Mammary epithelial cell (primary cell): ENCODE data around the gene PDCD2L.

ENCODE experiments used
- CTCF ChIP-seq, 2 donors: IDR thresholded peaks in 1 of 2; conservative IDR thresholded peaks in 1 of 2; 2 replicates each; pipeline ENCODE4 v1.5.1; 2011 to 2012; ENCODE audit warnings: inconsistent platforms in 2 of 2, low read length in 2 of 2, mild to moderate bottlenecking in 2 of 2, control low read depth in 1 of 2, low read depth in 1 of 2; ENCODE audit not compliant: insufficient read depth in 1 of 2; ENCODE audit errors: extremely low read depth in 1 of 2
- EZH2 ChIP-seq: IDR thresholded peaks from 2 replicates; pipeline ENCODE4 v1.6.1; 2012; ENCODE audit warnings: low read length, inconsistent platforms, borderline replicate concordance

GRCh38 chr19:34370983-34371382, 33.2 kb upstream of the PDCD2L start:
- TF ChIP-seq EZH2 (no peak), CTCF (conservative IDR thresholded peaks at IDR 0.05 in 1 of 2, IDR thresholded peaks at IDR 0.05 in 1 of 2; ENCODE audit: extremely low read depth in 1 of 2, insufficient read depth in 1 of 2, low read depth in 1 of 2, low read length in 2 of 2) (no peak)
